H9 (cell line): ENCODE measurements around the gene NDUFA5. TPM values are rescaled to one million over a fixed set of nuclear protein-coding genes. Genes with fewer than 3 reads are reported as not detected.

Experiments used
- DNase-seq: peaks from one replicate; pipeline ENCODE4 v3.0.0-alpha.2; 2017
- H2AFZ ChIP-seq: one replicate; pipeline ENCODE4 v1.6.1; 2013; ENCODE audit warnings: mild to moderate bottlenecking, low read length, control low read depth, moderate library complexity
- H2AK5ac ChIP-seq: 2 replicates; pipeline ENCODE4 v1.6.1; 2013; ENCODE audit warnings: low read length, control low read depth, mixed read lengths; ENCODE audit not compliant: insufficient read length
- H2BK120ac ChIP-seq: one replicate; pipeline ENCODE4 v1.6.1; 2013; ENCODE audit warnings: low read depth, mild to moderate bottlenecking, low read length, control low read depth, inconsistent platforms; ENCODE audit not compliant: poor library complexity, severe bottlenecking
- H2BK12ac ChIP-seq: 2 replicates; pipeline ENCODE4 v1.6.1; 2013; ENCODE audit warnings: low read length, control low read depth, mixed read lengths, low read depth; ENCODE audit not compliant: insufficient read length
- H2BK15ac ChIP-seq: 2 replicates; pipeline ENCODE4 v1.6.1; 2013; ENCODE audit warnings: low read depth, low read length, control low read depth
- H2BK20ac ChIP-seq: one replicate; pipeline ENCODE4 v1.6.1; 2013; ENCODE audit warnings: low read depth, mild to moderate bottlenecking, low read length, control low read depth, inconsistent platforms; ENCODE audit not compliant: poor library complexity, severe bottlenecking
- H2BK5ac ChIP-seq: 2 replicates; pipeline ENCODE4 v1.6.1; 2013; ENCODE audit warnings: low read length, control low read depth, mixed read lengths; ENCODE audit not compliant: insufficient read length
- H3K14ac ChIP-seq: 2 replicates; pipeline ENCODE4 v1.6.1; 2013; ENCODE audit warnings: low read length, control low read depth; ENCODE audit not compliant: insufficient read depth
- H3K18ac ChIP-seq: 2 replicates; pipeline ENCODE4 v1.6.1; 2013; ENCODE audit warnings: low read depth, mild to moderate bottlenecking, mixed read lengths, low read length, control low read depth; ENCODE audit not compliant: insufficient read length
- H3K23ac ChIP-seq: 2 replicates; pipeline ENCODE4 v1.6.1; 2013; ENCODE audit warnings: low read length, control low read depth, mixed read lengths, low read depth; ENCODE audit not compliant: insufficient read length
- H3K23me2 ChIP-seq: 2 replicates; pipeline ENCODE4 v1.6.1; 2013; ENCODE audit warnings: low read depth, mild to moderate bottlenecking, mixed read lengths, low read length, control low read depth; ENCODE audit not compliant: insufficient read length, poor library complexity, severe bottlenecking
- H3K27ac ChIP-seq: 2 replicates; pipeline ENCODE4 v1.5.1; 2013; ENCODE audit warnings: low read length, control low read depth, mixed read lengths, low read depth; ENCODE audit not compliant: insufficient read length
- H3K27me3 ChIP-seq: 2 replicates; pipeline ENCODE4 v1.6.1; 2013; ENCODE audit warnings: low read length, control low read depth, inconsistent platforms; ENCODE audit not compliant: insufficient read depth
- H3K4ac ChIP-seq: 2 replicates; pipeline ENCODE4 v1.6.1; 2013; ENCODE audit warnings: low read depth, mild to moderate bottlenecking, control low read depth, inconsistent platforms, low read length, moderate library complexity
- H3K4me1 ChIP-seq: 2 replicates; pipeline ENCODE4 v1.6.1; 2013; ENCODE audit warnings: low read length, control low read depth, inconsistent platforms; ENCODE audit not compliant: insufficient read depth
- H3K4me2 ChIP-seq: 2 replicates; pipeline ENCODE4 v1.6.1; 2013; ENCODE audit warnings: low read length, control low read depth, mixed read lengths; ENCODE audit not compliant: insufficient read length, insufficient read depth
- H3K56ac ChIP-seq: 2 replicates; pipeline ENCODE4 v1.6.1; 2013; ENCODE audit warnings: low read depth, mild to moderate bottlenecking, mixed read lengths, low read length, control low read depth; ENCODE audit not compliant: insufficient read length
- H3K79me1 ChIP-seq: 2 replicates; pipeline ENCODE4 v1.6.1; 2013; ENCODE audit warnings: low read depth, mild to moderate bottlenecking, moderate library complexity, low read length, control low read depth, inconsistent platforms; ENCODE audit not compliant: insufficient read depth, poor library complexity, severe bottlenecking
- H3K79me2 ChIP-seq: 2 replicates; pipeline ENCODE4 v1.6.1; 2013; ENCODE audit warnings: low read length, control low read depth, inconsistent platforms; ENCODE audit not compliant: insufficient read depth
- H3K9ac ChIP-seq: 2 replicates; pipeline ENCODE4 v1.6.1; 2013; ENCODE audit warnings: low read length, control low read depth, mixed read lengths; ENCODE audit not compliant: insufficient read length; ENCODE audit errors: extremely low read depth
- H3K9me3 ChIP-seq: one replicate; pipeline ENCODE4 v1.6.1; 2013; ENCODE audit warnings: low read depth, low read length, inconsistent platforms; ENCODE audit not compliant: control insufficient read depth
- H3T11ph ChIP-seq: one replicate; pipeline ENCODE4 v1.6.1; 2013; ENCODE audit warnings: mild to moderate bottlenecking, low read length, control low read depth, inconsistent platforms
- H4K20me1 ChIP-seq: one replicate; pipeline ENCODE4 v1.6.1; 2013; ENCODE audit not compliant: control insufficient read depth, insufficient read length, insufficient read depth
- H4K5ac ChIP-seq: 2 replicates; pipeline ENCODE4 v1.6.1; 2013; ENCODE audit warnings: low read depth, mild to moderate bottlenecking, mixed read lengths, low read length, control low read depth; ENCODE audit not compliant: insufficient read length
- H4K8ac ChIP-seq: replicated peaks from 2 replicates; pipeline ENCODE4 v1.6.1; 2013; ENCODE audit warnings: low read length, control low read depth, mixed read lengths, low read depth; ENCODE audit not compliant: insufficient read length
- H4K91ac ChIP-seq: 2 replicates; pipeline ENCODE4 v1.6.1; 2013; ENCODE audit warnings: low read depth, mild to moderate bottlenecking, moderate library complexity, mixed read lengths, low read length, control low read depth; ENCODE audit not compliant: insufficient read length
- H3K27ac Mint-ChIP-seq, 3 experiments: 2 replicates in 2 of 3; 3 replicates in 1 of 3; pipeline ENCODE4 v1.8.0; 2020 to 2021; ENCODE audit warnings: mixed read lengths in 3 of 3, mild to moderate bottlenecking in 1 of 3, moderate library complexity in 1 of 3
- H3K27me3 Mint-ChIP-seq: 2 replicates; pipeline ENCODE4 v1.8.0; 2021; ENCODE audit warnings: low read depth, mild to moderate bottlenecking, moderate library complexity, mixed read lengths
- H3K36me3 Mint-ChIP-seq, 3 experiments: 2 replicates in 2 of 3; 3 replicates in 1 of 3; pipeline ENCODE4 v1.8.0; 2020 to 2021; ENCODE audit warnings: low read depth in 3 of 3, mixed read lengths in 3 of 3; ENCODE audit not compliant: insufficient read depth in 1 of 3
- H3K4me1 Mint-ChIP-seq, 2 experiments: 2 replicates each; pipeline ENCODE4 v1.8.0; 2020; ENCODE audit warnings: mixed read lengths in 2 of 2
- H3K4me3 Mint-ChIP-seq, 2 experiments: 2 replicates in 1 of 2; 3 replicates in 1 of 2; pipeline ENCODE4 v1.8.0; 2020 to 2021; ENCODE audit warnings: mild to moderate bottlenecking in 2 of 2, mixed read lengths in 2 of 2, moderate library complexity in 1 of 2
- H3K9me3 Mint-ChIP-seq, 2 experiments: 2 replicates in 1 of 2; 3 replicates in 1 of 2; pipeline ENCODE4 v1.8.0; 2020; ENCODE audit warnings: mild to moderate bottlenecking in 2 of 2, mixed read lengths in 2 of 2, moderate library complexity in 1 of 2
- CTCF ChIP-seq: fragments of 200-600 bp; sonication (generic); conservative IDR thresholded peaks from 3 replicates; pipeline ENCODE4 v1.8.0; 2021; ENCODE audit warnings: antibody characterized with exemption, mild to moderate bottlenecking
- WGBS: extraction: QIAGEN DNeasy Blood & Tissue Kit; methylation state at CpG from one replicate; pipeline ENCODE4 v1.1.7; 2013; ENCODE audit warnings: missing lambda C conversion rate, low lambda C conversion rate, mixed read lengths; ENCODE audit not compliant: insufficient read length; ENCODE audit errors: extremely low coverage; 5-methylcytosine and 5-hydroxymethylcytosine counted together
- total RNA-seq: library from RNA; stranded (reverse); gene quantifications from 2 replicates; pipeline ENCODE4 v1.2.1, GENCODE V29; 2021

NDUFA5 gene
- total RNA-seq, 1 experiment from 2014 or later, result 76.5 TPM

- Mint-ChIP-seq H3K4me1 (peaks cover 9 to 10% of the 10 kb centered on the region in 2 experiments), H3K36me3 (peaks cover 0 to 5% (median 5%) of the 10 kb centered on the region in 3 experiments; a peak in 2 of 7 replicates), H3K27me3 (peaks cover 11% of the 10 kb centered on the region), H3K27ac (peak overlapping the region in 2 of 3 experiments; percentile 18 to 27; a peak in 4 of 7 replicates), H3K4me3 (no peak overlapping the region), H3K9me3 (no peaks in the 10 kb centered on the region)
- no peak for DNase-seq
- Histone ChIP-seq H2BK5ac (no peak overlapping the region), H3K14ac (no peak overlapping the region), H3K56ac (no peak overlapping the region), H3K4me2 (no peak overlapping the region), H3K9me3 (no peaks in the 10 kb centered on the region), H3K23me2 (peaks cover 5% of the 10 kb centered on the region), H3K27me3 (no peaks in the 10 kb centered on the region), H3K9ac (no peak overlapping the region), H2AK5ac (no peak overlapping the region), H3K79me1 (no peaks in the 10 kb centered on the region), H3T11ph (no peak overlapping the region), H2BK15ac (no peak overlapping the region), H4K8ac (no peak overlapping the region), H3K27ac (no peak overlapping the region), H2BK120ac (no peak overlapping the region), H2AFZ (no peak overlapping the region), H3K18ac (no peak overlapping the region), H2BK12ac (no peak overlapping the region), H4K5ac (no peak overlapping the region), H3K23ac (no peak overlapping the region), H4K91ac (no peak overlapping the region), H4K20me1 (no peaks in the 10 kb centered on the region), H3K4me1 (no peaks in the 10 kb centered on the region), H3K79me2 (no peaks in the 10 kb centered on the region), H2BK20ac (no peak overlapping the region), H3K4ac (no peak overlapping the region)
- no CpG with 5 or more reads among the region's 7 CpGs for WGBS
- no peak for TF ChIP-seq CTCF
Observed at GRCh38 chr7:123538189-123538714, 19.4 kb downstream of the NDUFA5 start.
